HepG2 (cell line): ENCODE results near the gene PRDX2. TPM values are rescaled to one million over a fixed set of nuclear protein-coding genes. Genes with fewer than 3 reads are reported as not detected.

ENCODE experiments used
- ELF4 ChIP-seq: sonication (generic); formaldehyde crosslinking; IDR thresholded peaks from 2 replicates; pipeline ENCODE4 v1.5.0; 2020; ENCODE audit warnings: missing genetic modification reagents, mild to moderate bottlenecking, moderate library complexity, borderline replicate concordance
- FOXK1 ChIP-seq: sonication (generic); formaldehyde crosslinking; IDR thresholded peaks from 2 replicates; pipeline ENCODE4 v1.4.0; 2020; ENCODE audit warnings: low read depth, missing genetic modification reagents, borderline replicate concordance
- KLF6 ChIP-seq: IDR thresholded peaks from 2 replicates; pipeline ENCODE4 v1.8.0; 2016; ENCODE audit warnings: missing biosample characterization, missing genetic modification reagents
- PPARG ChIP-seq: conservative IDR thresholded peaks from 2 replicates; pipeline ENCODE4 v1.6.1; 2016; ENCODE audit warnings: missing biosample characterization, missing genetic modification reagents
- SNAPC2 ChIP-seq: sonication (generic); formaldehyde crosslinking; IDR thresholded peaks from 2 replicates; pipeline ENCODE4 v1.8.1; 2022; ENCODE audit warnings: mild to moderate bottlenecking, missing genetic modification reagents
- SUZ12 ChIP-seq: fragments of 150-350 bp; IDR thresholded peaks from 2 replicates; pipeline ENCODE4 v1.6.1; 2014; ENCODE audit warnings: low read depth, low read length
- TCF12 ChIP-seq, 2 experiments: fragments of 450-650 bp in 1 of 2; sonication (generic) in 1 of 2; formaldehyde crosslinking in 1 of 2; IDR thresholded peaks; 2 replicates each; pipeline versions ENCODE4 v1.6.1 to v1.8.0; 2017 to 2022; ENCODE audit warnings: antibody characterized with exemption in 1 of 2, mild to moderate bottlenecking in 1 of 2, missing genetic modification reagents in 1 of 2, moderate library complexity in 1 of 2
- TGIF2 ChIP-seq: IDR thresholded peaks from 2 replicates; pipeline ENCODE4 v1.6.1; 2016; ENCODE audit warnings: control low read depth, missing compliant biosample characterization
- ZNF160 ChIP-seq: sonication (generic); formaldehyde crosslinking; IDR thresholded peaks from 2 replicates; pipeline ENCODE4 v1.8.0; 2022; ENCODE audit warnings: mild to moderate bottlenecking, inconsistent platforms, missing genetic modification reagents
- ZNF17 ChIP-seq: sonication (generic); formaldehyde crosslinking; IDR thresholded peaks from 2 replicates; pipeline ENCODE4 v1.5.0; 2020; ENCODE audit warnings: mild to moderate bottlenecking, missing genetic modification reagents
- ZNF232 ChIP-seq: sonication (generic); formaldehyde crosslinking; IDR thresholded peaks from 2 replicates; pipeline ENCODE4 v1.4.0; 2020; ENCODE audit warnings: missing genetic modification reagents, borderline replicate concordance
- ZNF333 ChIP-seq: sonication (generic); formaldehyde crosslinking; IDR thresholded peaks from 2 replicates; pipeline ENCODE4 v1.4.0; 2020; ENCODE audit warnings: mild to moderate bottlenecking, missing genetic modification reagents, borderline replicate concordance
- ZNF747 ChIP-seq: sonication (generic); formaldehyde crosslinking; IDR thresholded peaks from 2 replicates; pipeline ENCODE4 v1.8.1; 2023; ENCODE audit warnings: missing genetic modification reagents, mild to moderate bottlenecking, borderline replicate concordance
- ZNF777 ChIP-seq: sonication (generic); formaldehyde crosslinking; IDR thresholded peaks from 2 replicates; pipeline ENCODE4 v1.4.0; 2020; ENCODE audit warnings: missing genetic modification reagents
- ZZZ3 ChIP-seq: sonication (generic); formaldehyde crosslinking; IDR thresholded peaks from 2 replicates; pipeline ENCODE4 v1.4.0; 2020; ENCODE audit warnings: missing genetic modification reagents, mild to moderate bottlenecking, borderline replicate concordance
- polyA plus RNA-seq, 8 experiments: library from polyadenylated mRNA; depleted of rRNA in 3 of 8; stranded (reverse) in 7 of 8; unstranded in 1 of 8; fragments of >200 nt; fragmentation: Illumina TruSeq in 4 of 8; extraction: Trizol in 4 of 8; gene quantifications; 2 replicates each; pipeline versions ENCODE4 v1.2.1 to v1.2.3, GENCODE V29; 2011 to 2016; ENCODE audit warnings: low read depth in 4 of 8, missing spikeins in 1 of 8, mixed read lengths in 1 of 8; ENCODE audit not compliant: insufficient read depth in 1 of 8
- total RNA-seq, 5 experiments: library from RNA; depleted of rRNA; stranded (reverse); fragments of >200 nt; fragmentation: Illumina TruSeq; extraction: Trizol; gene quantifications; 2 replicates each; pipeline ENCODE4 v1.2.3, GENCODE V29; 2016; ENCODE audit warnings: low read depth in 1 of 5
- TF ChIP-seq, protein P1 (sequence below): IDR thresholded peaks from 2 replicates; pipeline ENCODE4 v1.6.1; 2012; ENCODE audit warnings: low read length, improper control_type of control experiment
- TF ChIP-seq, protein P2 (sequence below): IDR thresholded peaks from 2 replicates; pipeline ENCODE4 v1.6.1; 2016; ENCODE audit warnings: missing genetic modification reagents, missing compliant biosample characterization
- TF ChIP-seq, protein P3 (sequence below): sonication (generic); formaldehyde crosslinking; IDR thresholded peaks from 2 replicates; pipeline ENCODE4 v1.5.0; 2020; ENCODE audit warnings: missing genetic modification reagents
- TF ChIP-seq, protein P4 (sequence below), 2 experiments: IDR thresholded peaks; 2 replicates each; pipeline ENCODE4 v1.6.1; 2011 to 2012; ENCODE audit warnings: low read length in 2 of 2, borderline replicate concordance in 1 of 2, low read depth in 1 of 2, mild to moderate bottlenecking in 1 of 2, moderate library complexity in 1 of 2

PRDX2 gene
- total and polyA plus RNA-seq, 2 of the 13 experiments (the other 11 are each of a cell fraction or from before 2014, with no cell fraction given): 218 to 381 TPM

DNA sequence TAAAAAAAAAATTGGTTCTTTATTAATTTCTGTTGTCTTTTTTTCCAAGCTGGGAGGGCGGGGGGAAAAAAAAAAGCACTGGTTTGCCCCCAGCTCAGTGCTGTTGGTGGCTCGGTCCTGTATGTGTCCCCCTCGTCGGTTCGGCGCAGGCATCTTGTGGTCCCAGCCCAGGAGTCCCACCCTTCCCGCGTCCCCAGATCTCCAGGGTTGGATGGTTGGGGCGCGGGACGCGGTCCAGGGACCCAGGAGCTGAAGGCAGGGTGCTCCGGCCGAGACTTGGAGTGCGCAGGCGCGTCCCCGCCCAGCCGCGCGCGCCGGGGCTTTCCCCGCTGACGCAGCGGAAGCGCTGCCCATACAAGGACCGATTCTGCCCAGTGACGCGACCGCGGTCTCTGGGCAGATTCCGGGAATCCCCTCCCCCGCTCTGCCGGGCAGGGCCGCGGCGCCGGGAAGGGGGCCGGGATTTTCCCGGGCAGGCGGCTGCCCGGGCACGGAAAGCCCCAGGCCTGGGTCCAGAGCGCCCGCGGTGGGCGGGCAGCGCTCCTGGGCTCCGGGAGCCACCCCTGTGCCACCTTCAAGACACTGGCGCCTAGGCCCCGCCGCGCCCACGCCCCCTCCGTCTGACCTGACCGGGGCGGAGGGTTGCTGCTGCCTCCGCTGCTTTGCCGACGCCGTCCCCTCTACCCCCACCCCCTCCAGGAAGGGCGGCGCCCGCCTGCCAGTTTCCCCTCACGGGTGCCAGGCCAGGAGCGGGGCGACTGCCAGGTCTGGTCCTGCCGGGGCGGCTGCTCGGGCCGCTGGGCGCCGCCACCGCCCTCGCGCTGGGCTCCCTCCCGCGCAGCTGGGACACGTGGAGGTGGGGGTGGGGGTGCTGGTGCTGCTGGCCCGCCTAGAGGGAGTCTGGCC, 8.1 kb downstream of the PRDX2 start (continued):
- TF ChIP-seq, protein P1, sequence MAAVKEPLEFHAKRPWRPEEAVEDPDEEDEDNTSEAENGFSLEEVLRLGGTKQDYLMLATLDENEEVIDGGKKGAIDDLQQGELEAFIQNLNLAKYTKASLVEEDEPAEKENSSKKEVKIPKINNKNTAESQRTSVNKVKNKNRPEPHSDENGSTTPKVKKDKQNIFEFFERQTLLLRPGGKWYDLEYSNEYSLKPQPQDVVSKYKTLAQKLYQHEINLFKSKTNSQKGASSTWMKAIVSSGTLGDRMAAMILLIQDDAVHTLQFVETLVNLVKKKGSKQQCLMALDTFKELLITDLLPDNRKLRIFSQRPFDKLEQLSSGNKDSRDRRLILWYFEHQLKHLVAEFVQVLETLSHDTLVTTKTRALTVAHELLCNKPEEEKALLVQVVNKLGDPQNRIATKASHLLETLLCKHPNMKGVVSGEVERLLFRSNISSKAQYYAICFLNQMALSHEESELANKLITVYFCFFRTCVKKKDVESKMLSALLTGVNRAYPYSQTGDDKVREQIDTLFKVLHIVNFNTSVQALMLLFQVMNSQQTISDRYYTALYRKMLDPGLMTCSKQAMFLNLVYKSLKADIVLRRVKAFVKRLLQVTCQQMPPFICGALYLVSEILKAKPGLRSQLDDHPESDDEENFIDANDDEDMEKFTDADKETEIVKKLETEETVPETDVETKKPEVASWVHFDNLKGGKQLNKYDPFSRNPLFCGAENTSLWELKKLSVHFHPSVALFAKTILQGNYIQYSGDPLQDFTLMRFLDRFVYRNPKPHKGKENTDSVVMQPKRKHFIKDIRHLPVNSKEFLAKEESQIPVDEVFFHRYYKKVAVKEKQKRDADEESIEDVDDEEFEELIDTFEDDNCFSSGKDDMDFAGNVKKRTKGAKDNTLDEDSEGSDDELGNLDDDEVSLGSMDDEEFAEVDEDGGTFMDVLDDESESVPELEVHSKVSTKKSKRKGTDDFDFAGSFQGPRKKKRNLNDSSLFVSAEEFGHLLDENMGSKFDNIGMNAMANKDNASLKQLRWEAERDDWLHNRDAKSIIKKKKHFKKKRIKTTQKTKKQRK: no peak
- no peak for TF ChIP-seq ELF4
- peak; percentile 12; the same call in 1 of the 2 replicates for TF ChIP-seq ZNF160 (CRISPR knock-in tag)
- peak; percentile 68; the same call in 1 of the 2 replicates for TF ChIP-seq ZNF747 (CRISPR knock-in tag)
- TF ChIP-seq ZZZ3: no peak
- peak; percentile 58; the same call in 1 of the 2 replicates for TF ChIP-seq FOXK1
- TF ChIP-seq, protein P2, sequence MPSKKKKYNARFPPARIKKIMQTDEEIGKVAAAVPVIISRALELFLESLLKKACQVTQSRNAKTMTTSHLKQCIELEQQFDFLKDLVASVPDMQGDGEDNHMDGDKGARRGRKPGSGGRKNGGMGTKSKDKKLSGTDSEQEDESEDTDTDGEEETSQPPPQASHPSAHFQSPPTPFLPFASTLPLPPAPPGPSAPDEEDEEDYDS (CRISPR knock-in tag): peak; percentile 53; the same call in 1 of the 2 replicates
- TF ChIP-seq SUZ12: no peak
- TF ChIP-seq TGIF2 (CRISPR knock-in tag): peak; percentile 82
- no peak for TF ChIP-seq ZNF232 (CRISPR knock-in tag)
- TF ChIP-seq ZNF333: peak; percentile 74; the same call in 1 of the 2 replicates
- TF ChIP-seq ZNF17 (CRISPR knock-in tag): no peak
- peak; percentile 77 for TF ChIP-seq ZNF777 (CRISPR knock-in tag)
- no peak for TF ChIP-seq SNAPC2 (CRISPR knock-in tag)
- TF ChIP-seq KLF6 (CRISPR knock-in tag): peak; percentile 68; the same call in 1 of the 2 replicates
- peak; percentile 55; the same call in 1 of the 2 replicates for TF ChIP-seq PPARG
- TF ChIP-seq, protein P3, sequence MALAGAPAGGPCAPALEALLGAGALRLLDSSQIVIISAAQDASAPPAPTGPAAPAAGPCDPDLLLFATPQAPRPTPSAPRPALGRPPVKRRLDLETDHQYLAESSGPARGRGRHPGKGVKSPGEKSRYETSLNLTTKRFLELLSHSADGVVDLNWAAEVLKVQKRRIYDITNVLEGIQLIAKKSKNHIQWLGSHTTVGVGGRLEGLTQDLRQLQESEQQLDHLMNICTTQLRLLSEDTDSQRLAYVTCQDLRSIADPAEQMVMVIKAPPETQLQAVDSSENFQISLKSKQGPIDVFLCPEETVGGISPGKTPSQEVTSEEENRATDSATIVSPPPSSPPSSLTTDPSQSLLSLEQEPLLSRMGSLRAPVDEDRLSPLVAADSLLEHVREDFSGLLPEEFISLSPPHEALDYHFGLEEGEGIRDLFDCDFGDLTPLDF (CRISPR knock-in tag): no peak
- TF ChIP-seq TCF12 (IDR thresholded peaks at IDR 0.05): no peak
- TF ChIP-seq TCF12 (CRISPR knock-in tag; IDR thresholded peaks at IDR 0.05): peak; percentile 57; the same call in 1 of the 2 replicates
- TF ChIP-seq, protein P4, sequence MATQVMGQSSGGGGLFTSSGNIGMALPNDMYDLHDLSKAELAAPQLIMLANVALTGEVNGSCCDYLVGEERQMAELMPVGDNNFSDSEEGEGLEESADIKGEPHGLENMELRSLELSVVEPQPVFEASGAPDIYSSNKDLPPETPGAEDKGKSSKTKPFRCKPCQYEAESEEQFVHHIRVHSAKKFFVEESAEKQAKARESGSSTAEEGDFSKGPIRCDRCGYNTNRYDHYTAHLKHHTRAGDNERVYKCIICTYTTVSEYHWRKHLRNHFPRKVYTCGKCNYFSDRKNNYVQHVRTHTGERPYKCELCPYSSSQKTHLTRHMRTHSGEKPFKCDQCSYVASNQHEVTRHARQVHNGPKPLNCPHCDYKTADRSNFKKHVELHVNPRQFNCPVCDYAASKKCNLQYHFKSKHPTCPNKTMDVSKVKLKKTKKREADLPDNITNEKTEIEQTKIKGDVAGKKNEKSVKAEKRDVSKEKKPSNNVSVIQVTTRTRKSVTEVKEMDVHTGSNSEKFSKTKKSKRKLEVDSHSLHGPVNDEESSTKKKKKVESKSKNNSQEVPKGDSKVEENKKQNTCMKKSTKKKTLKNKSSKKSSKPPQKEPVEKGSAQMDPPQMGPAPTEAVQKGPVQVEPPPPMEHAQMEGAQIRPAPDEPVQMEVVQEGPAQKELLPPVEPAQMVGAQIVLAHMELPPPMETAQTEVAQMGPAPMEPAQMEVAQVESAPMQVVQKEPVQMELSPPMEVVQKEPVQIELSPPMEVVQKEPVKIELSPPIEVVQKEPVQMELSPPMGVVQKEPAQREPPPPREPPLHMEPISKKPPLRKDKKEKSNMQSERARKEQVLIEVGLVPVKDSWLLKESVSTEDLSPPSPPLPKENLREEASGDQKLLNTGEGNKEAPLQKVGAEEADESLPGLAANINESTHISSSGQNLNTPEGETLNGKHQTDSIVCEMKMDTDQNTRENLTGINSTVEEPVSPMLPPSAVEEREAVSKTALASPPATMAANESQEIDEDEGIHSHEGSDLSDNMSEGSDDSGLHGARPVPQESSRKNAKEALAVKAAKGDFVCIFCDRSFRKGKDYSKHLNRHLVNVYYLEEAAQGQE (IDR thresholded peaks at IDR 0.05; ENCODE audit: borderline replicate concordance in 1 of 2, low read depth in 1 of 2, low read length in 2 of 2): no peak
